HG03159 (cell line): ENCODE measurements around the gene FAM168A.

ENCODE experiments used
- ATAC-seq: cut with Tn5 transposase; IDR thresholded peaks from one replicate; pipeline ENCODE4 v1.9.1; 2021; ENCODE audit warnings: mild to moderate bottlenecking, moderate library complexity; ENCODE audit not compliant: unreplicated experiment

FAM168A gene

GRCh38 chr11:73404506-73405145 lies 193.3 kb downstream of the FAM168A start:
- no peak for ATAC-seq

- ATAC-seq = no peak
These were observed 193.9 kb downstream of the FAM168A start for GRCh38 chr11:73404048-73404447.

- no peak for ATAC-seq
These were observed 194.4 kb downstream of the FAM168A start for GRCh38 chr11:73403541-73403940.

- no peak for ATAC-seq
These were observed 195.1 kb downstream of the FAM168A start for GRCh38 chr11:73402834-73403185.

- no peak for ATAC-seq
These were observed 195.7 kb downstream of the FAM168A start for GRCh38 chr11:73401924-73402833.

GRCh38 chr11:73401217-73401923 lies 196.5 kb downstream of the FAM168A start:
- ATAC-seq = no peak

DNA sequence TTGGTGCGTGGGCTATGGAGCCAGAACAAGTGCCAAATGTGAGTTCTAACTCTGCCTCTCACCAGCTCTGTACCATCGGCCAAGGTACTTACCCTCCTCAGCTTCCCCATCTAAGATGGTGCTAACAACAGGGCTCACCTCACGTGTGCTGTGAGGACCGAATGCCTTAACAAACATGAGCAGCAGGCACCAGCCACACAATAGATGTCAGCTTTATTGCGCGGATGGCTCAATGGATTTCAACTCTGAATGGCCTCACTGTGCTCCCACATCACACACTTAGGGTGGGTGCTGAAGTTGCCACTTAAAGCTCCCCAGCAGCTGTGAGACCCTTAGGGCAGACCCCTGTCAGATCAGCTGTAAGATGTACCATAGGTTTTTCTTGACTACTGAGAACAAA lies 197.6 kb downstream of the FAM168A start:
- no peak for ATAC-seq

- ATAC-seq = no peak
These were observed 198.3 kb downstream of the FAM168A start for GRCh38 chr11:73399636-73400035.

DNA sequence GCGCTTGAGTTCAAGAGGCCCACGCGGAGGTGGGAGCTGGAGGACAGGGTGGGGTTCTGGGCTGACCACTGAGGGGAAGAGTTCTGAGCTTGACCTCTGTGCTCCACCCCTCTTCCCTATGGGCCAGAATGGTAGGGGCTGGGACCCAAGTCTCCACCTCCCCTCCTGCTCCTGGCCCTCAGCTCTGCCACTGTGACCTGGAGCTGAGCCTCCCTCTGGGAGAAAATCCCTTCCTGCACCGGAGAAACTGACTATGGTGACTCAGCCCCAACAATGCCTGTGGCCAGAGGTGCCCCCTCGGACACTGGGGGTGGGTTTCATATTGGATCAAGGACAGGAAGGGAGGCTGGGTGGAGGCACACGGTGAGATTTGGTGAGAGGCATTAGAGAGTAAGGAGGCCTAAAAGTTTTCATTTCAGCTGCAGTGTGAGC lies 198.7 kb downstream of the FAM168A start:
- ATAC-seq = no peak

DNA sequence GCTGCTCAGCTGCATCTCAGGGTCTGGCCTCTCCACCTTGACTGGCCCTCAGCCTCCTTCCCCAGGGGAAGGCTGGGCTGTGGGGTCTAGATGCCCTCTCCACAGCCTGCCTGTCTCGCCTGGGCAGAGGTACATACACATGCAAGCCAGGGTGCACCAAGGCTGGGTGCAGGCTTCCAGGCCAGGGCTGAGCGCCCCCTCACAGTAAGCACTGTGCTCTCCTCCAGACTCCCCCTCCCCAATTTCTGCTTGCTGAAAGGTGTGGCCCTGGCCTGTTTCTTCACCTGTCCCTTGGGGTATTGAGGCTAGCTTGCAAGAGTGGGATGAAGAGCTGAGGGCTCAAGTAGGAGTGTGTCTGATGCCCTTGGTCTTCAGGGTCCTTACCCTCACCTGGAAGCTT lies 199.2 kb downstream of the FAM168A start:
- ATAC-seq = no peak

- ATAC-seq = no peak
These were observed 199.8 kb downstream of the FAM168A start for GRCh38 chr11:73398132-73398526.

DNA sequence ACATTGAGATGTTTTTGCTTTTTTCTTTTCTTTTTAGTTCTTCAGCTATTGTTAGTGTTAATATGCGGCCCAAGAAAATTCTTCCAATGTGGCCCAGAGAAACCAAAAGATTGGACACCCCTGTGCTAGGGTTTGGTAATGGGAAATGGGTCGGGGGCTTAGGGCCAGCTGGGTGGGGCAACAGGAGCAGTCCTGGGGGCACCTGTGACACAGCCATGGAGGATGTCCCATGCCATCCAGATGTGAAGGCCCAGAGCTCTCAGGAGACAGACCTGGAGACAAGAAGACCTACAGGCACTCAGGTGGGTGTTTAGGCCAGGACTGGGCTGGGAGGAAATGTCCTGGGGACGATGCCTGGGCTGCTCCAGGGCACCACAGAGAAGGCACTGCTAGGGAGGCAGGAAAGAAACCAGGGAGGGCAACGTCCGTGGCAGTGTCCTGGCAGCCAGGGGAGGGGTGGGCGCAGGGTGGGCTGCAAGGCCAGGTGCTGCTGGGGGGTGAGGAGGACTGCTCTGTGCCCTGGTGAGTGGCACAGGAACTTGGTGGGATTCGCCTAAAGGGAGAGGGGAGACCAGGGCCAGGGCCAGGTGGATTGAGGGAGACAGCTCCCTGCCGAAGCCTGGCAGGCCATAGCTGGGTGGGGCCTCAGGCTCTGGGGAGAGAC lies 200.3 kb downstream of the FAM168A start:
- ATAC-seq = no peak

DNA sequence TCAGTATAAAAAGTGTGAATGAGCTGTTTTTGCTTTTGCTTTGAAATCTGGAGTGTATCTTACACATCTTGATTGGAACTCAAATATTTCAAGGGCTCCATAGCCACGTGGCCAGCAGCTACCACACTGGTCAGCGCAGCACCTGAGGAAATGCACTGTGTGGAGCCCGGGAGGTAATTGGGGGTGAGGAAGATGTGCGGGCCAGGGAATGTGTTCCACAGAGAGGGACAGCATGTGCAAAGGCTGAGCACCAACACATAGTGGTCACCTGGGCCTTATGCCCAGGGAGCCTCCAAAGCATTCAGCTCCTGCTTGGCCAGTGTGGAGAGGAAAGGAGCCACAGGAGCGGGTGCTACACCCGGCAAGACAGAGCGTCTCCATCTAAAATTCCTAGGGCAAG lies 200.9 kb downstream of the FAM168A start:
- ATAC-seq = no peak

- ATAC-seq = no peak
These were observed 201.5 kb downstream of the FAM168A start for GRCh38 chr11:73396251-73396930.

DNA sequence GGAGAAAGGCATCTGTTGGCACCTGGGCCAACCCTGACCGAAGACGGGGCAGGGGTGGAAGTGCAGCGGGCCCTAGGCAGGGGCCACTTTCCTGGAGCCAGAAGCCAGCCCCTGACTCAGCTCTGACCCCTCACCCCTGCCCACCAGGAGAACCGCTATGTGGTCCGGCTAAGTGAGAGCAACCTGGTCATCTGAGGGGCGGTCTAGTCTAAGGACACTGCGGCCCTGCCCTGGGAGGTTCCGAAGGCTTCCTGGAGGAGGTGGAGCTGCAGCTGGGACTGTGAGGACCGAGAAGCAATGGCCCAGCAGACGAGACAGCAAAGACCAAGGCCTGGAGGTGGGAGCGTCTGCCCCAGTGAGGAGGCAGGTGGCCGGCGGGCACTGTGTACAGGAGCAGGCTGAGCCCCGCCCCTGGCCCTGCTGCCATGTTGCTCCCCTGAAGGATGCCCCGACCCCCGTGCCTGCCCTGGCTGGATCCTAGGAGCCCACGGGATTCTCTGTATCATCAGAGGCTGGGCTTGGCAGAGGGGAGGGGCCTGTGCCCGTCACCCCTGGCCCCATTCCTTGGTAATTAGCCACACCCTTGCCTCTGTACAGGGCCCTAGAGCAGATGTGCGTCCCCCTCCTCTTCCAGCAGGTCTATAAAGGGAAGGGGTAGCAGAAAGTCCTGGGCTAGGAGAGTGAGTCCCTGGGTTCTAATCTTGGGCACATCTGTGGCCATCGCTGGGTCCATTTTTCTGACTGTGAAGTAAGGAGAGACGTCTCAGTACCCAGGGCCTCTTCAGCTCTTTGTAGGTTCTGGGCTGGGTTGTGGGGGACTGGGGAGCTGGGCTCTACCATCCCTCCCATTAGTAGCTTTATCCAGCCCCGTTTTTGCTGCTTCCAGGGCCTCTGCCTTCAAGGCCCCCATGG lies 202.4 kb downstream of the FAM168A start:
- no peak for ATAC-seq

- no peak for ATAC-seq
These were observed 203.3 kb downstream of the FAM168A start for GRCh38 chr11:73394416-73395296.

DNA sequence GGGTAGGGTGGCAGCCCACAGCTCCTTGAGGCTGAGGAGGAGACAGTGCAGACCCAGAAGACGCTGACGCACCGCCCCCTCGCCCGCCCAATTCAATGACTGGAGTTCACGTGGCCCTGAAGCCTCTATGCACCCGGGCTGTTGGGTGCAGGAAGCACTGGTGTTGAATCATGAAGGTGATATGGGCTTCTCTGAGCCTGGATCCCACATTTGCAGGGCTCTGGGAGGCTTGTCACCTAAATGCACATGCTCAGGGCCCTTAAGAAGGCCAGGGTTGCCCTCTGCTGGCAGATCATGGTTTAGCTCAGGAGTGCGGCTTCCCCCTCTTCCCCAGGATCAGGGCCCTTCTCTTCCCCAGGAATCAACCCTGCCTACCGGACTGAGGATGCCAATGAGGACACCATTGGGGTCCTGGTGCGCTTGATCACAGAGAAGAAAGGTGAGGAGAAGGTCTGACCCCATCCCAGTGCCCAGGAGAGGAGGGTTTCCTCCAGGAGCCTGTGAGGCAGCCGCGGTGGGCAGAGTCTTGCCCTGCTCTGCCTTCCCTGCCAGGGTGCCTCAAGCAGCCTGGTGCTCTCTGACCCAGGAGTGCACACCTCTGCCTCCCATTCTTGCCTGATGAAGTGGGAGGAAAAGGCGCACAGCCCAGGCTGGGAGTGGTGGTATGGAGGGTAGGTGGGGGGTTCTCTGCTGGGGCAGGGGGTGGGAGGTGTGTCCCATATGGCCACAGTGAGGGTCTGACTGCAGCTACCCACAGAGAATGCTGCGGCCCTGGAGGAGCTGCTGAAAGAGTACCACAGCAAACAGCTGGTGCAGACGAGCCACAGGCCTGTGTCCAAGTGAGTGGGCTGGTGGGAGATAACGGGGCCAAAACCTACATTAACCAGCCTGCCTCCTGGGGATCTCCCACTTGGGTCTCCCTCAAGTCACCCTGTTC lies 204.2 kb downstream of the FAM168A start:
- ATAC-seq = no peak

DNA sequence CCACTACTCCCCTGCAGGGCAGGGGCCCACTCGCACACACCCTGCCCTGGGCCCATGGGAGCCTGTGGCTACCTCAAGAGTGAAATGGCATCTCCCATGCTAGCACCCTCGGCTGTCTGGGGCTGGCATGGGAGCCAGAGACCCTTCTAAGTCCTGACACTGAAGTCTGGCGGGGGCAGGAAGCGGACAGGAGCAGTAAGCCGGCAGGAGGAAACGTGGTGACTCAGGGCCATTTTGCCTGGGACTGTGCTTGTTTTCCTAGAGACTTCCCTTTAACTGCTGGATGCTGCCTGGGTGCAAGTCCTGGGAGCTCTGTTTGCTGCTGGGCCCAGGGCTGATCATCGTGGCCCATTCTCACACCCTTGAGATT lies 204.9 kb downstream of the FAM168A start:
- no peak for ATAC-seq
